GM18951 (cell line): ENCODE measurements around the gene NPPA.
"Not testable (repeated sequence)": the region's sequence is repeated elsewhere in the genome, so short reads cannot be mapped to it uniquely, and the experiment has no call there.

Experiments used
- POLR2A ChIP-seq: IDR thresholded peaks from 4 replicates; pipeline ENCODE4 v1.6.1; 2011; ENCODE audit warnings: mild to moderate bottlenecking; ENCODE audit not compliant: insufficient read length, insufficient read depth; ENCODE audit errors: extremely low read depth
- in situ Hi-C: fragments of 300-500 bp; cut with MboI; formaldehyde crosslinking; loops from one replicate; pipeline ENCODE4 v1.12.0; 2022; ENCODE audit warnings: low sequenced_read_pairs, mixed read lengths, inconsistent platforms; ENCODE audit not compliant: unreplicated experiment

Gene NPPA

GRCh38 chr1:11847667-11848372 is at the start of gene NPPA:
Gene NPPA (minus strand): TSS chr1:11847783. CDS start chr1:11847684, 99 bp downstream.
- in situ Hi-C loops, result no loop called here
- TF ChIP-seq POLR2A, result no peak

- in situ Hi-C loops, result not testable (repeated sequence)
These were observed 46.9 kb upstream of the NPPA start for GRCh38 chr1:11894501-11894900.

GRCh38 chr1:11893907-11894251 is 46.3 kb upstream of the NPPA start:
- in situ Hi-C loops, result no loop called here

GRCh38 chr1:11891433-11892186 is 44.0 kb upstream of the NPPA start:
- no peak for TF ChIP-seq POLR2A
- in situ Hi-C loops, result no loop called here

More at GRCh38 chr1:11893907-11894251, 46.3 kb upstream of the NPPA start:
- TF ChIP-seq POLR2A, result no peak

- in situ Hi-C loops, result loop anchor here (5.0 kb wide), 1 partner anchor 47 kb away; no protein-coding TSS in a partner anchor
- no peak for TF ChIP-seq POLR2A
These were observed 41.3 kb upstream of the NPPA start for GRCh38 chr1:11888877-11889208.

- in situ Hi-C loops, result loop anchor here (5.0 kb wide), 1 partner anchor 46 kb away; no protein-coding TSS in a partner anchor
- TF ChIP-seq POLR2A, result no peak
These were observed 40.8 kb upstream of the NPPA start for GRCh38 chr1:11888206-11888876.

GRCh38 chr1:11887666-11888007 is 40.1 kb upstream of the NPPA start:
- TF ChIP-seq POLR2A, result no peak
- in situ Hi-C loops, result loop anchor here (5.0 kb wide), 1 partner anchor 45 kb away; no protein-coding TSS in a partner anchor

- in situ Hi-C loops, result loop anchor here (5.0 kb wide), 1 partner anchor 45 kb away; no protein-coding TSS in a partner anchor
- TF ChIP-seq POLR2A, result no peak
These were observed 39.5 kb upstream of the NPPA start for GRCh38 chr1:11886986-11887665.

- in situ Hi-C loops, result loop anchor here (5.0 kb wide), 1 partner anchor 44 kb away; no protein-coding TSS in a partner anchor
- TF ChIP-seq POLR2A, result no peak
These were observed 38.3 kb upstream of the NPPA start for GRCh38 chr1:11885916-11886315.

GRCh38 chr1:11882814-11883538 is 35.4 kb upstream of the NPPA start:
- no peak for TF ChIP-seq POLR2A
- in situ Hi-C loops, result no loop called here

GRCh38 chr1:11881749-11882441 is 34.3 kb upstream of the NPPA start:
- TF ChIP-seq POLR2A, result no peak
- in situ Hi-C loops, result no loop called here

GRCh38 chr1:11880911-11881748 is 33.5 kb upstream of the NPPA start:
- in situ Hi-C loops, result no loop called here

More at GRCh38 chr1:11880911-11881748, 33.5 kb upstream of the NPPA start:
- no peak for TF ChIP-seq POLR2A
